ENCODE data around the gene C17orf75. TPM values are rescaled to one million over a fixed set of nuclear protein-coding genes. Genes with fewer than 3 reads are reported as not detected.
"Not testable (repeated sequence)": the region's sequence is repeated elsewhere in the genome, so short reads cannot be mapped to it uniquely, and the experiment has no call there.

Gene C17orf75
- total RNA-seq, 4 donors from 2014 or later: 5.3 to 11.0 (median 7.7) TPM

- ATAC-seq (ENCODE audit: low FRiP score) (no peak), DNase-seq (ENCODE audit: low spot score) (no peak)
- no peak for TF ChIP-seq CTCF (IDR thresholded peaks at IDR 0.05)
Observed at GRCh38 chr17:32327911-32328310, 14.1 kb downstream of the C17orf75 start.

- DNase-seq (ENCODE audit: low spot score) (no peak), ATAC-seq (ENCODE audit: low FRiP score) (peak; percentile 61)
- no peak for TF ChIP-seq CTCF (IDR thresholded peaks at IDR 0.05)
Observed at GRCh38 chr17:32323811-32324491, 18.0 kb downstream of the C17orf75 start.

GRCh38 chr17:32323046-32323445 lies 18.9 kb downstream of the C17orf75 start:
- no peak for TF ChIP-seq CTCF (IDR thresholded peaks at IDR 0.05)
- ATAC-seq (ENCODE audit: low FRiP score): no peak
- DNase-seq (ENCODE audit: low spot score): no peak

GRCh38 chr17:32320847-32321246 lies 21.1 kb downstream of the C17orf75 start:
- DNase-seq (ENCODE audit: low spot score) (no peak), ATAC-seq (ENCODE audit: low FRiP score) (no peak)
- TF ChIP-seq CTCF (IDR thresholded peaks at IDR 0.05): no peak

GRCh38 chr17:32320080-32320479 lies 21.9 kb downstream of the C17orf75 start:
- DNase-seq (ENCODE audit: low spot score): not testable (repeated sequence)

GRCh38 chr17:32319548-32319905 lies 22.4 kb downstream of the C17orf75 start:
- DNase-seq (ENCODE audit: low spot score) (peak; percentile 82), ATAC-seq (ENCODE audit: low FRiP score) (peak; percentile 75)
- TF ChIP-seq CTCF (IDR thresholded peaks at IDR 0.05): peak in 2 of 3 donors; percentile 76 to 95

More at GRCh38 chr17:32320080-32320479, 21.9 kb downstream of the C17orf75 start:
- ATAC-seq (ENCODE audit: low FRiP score): not testable (repeated sequence)

- ATAC-seq (ENCODE audit: low FRiP score) (no peak), DNase-seq (ENCODE audit: low spot score) (no peak)
- TF ChIP-seq CTCF (IDR thresholded peaks at IDR 0.05): no peak
Observed at GRCh38 chr17:32318071-32318470, 23.9 kb downstream of the C17orf75 start.
